Ureter (tissue), 1 donor: ENCODE measurements around the gene PIP4K2B. TPM values are rescaled to one million over a fixed set of nuclear protein-coding genes. Genes with fewer than 3 reads are reported as not detected.

Experiments
- DNase-seq: peaks from one replicate; pipeline ENCODE4 v3.0.0-alpha.2; 2020; ENCODE audit warnings: low spot score
- total RNA-seq: library from RNA; stranded (reverse); gene quantifications from one replicate; pipeline ENCODE4 v1.2.4, GENCODE V29; 2023
- donor health status: DM: yes; HTN: yes; CAD: no.

PIP4K2B gene
- total RNA-seq, 1 donor from 2014 or later: 44.7 TPM

- DNase-seq: no peak
Measured at GRCh38 chr17:38779965-38780752, 19.2 kb downstream of the PIP4K2B start.

- no peak for DNase-seq
Measured at GRCh38 chr17:38777641-38778250, 21.6 kb downstream of the PIP4K2B start.

GRCh38 chr17:38773258-38773657 lies 26.1 kb downstream of the PIP4K2B start:
- no peak for DNase-seq

- DNase-seq: no peak
Measured at GRCh38 chr17:38768417-38768816, 30.9 kb downstream of the PIP4K2B start.

- no peak for DNase-seq
Measured at GRCh38 chr17:38766341-38766740, 33.0 kb downstream of the PIP4K2B start.

- DNase-seq: no peak
Measured at GRCh38 chr17:38762231-38762630, 37.1 kb downstream of the PIP4K2B start.

- no peak for DNase-seq
Measured at GRCh38 chr17:38761612-38762011, 37.7 kb downstream of the PIP4K2B start.

GRCh38 chr17:38753071-38753506 lies 46.3 kb downstream of the PIP4K2B start:
- no peak for DNase-seq

GRCh38 chr17:38752308-38753070 lies 46.9 kb downstream of the PIP4K2B start, which contains the start of gene PSMB3:
PSMB3 (plus strand) TSS chr17:38752741; CDS start chr17:38752827, 86 bp downstream.
- peak; percentile 99 for DNase-seq

- DNase-seq: peak; percentile 91
Measured at GRCh38 chr17:38751808-38752307, 47.5 kb downstream of the PIP4K2B start.

- no peak for DNase-seq
Measured at GRCh38 chr17:38751144-38751807, 48.1 kb downstream of the PIP4K2B start.

- no peak for DNase-seq
Measured at GRCh38 chr17:38750312-38751121, 48.8 kb downstream of the PIP4K2B start.

GRCh38 chr17:38750044-38750311 lies 49.4 kb downstream of the PIP4K2B start:
- no peak for DNase-seq

- peak; percentile 92 for DNase-seq
Measured at GRCh38 chr17:38749223-38750043, 49.9 kb downstream of the PIP4K2B start.

- DNase-seq: no peak
Measured at GRCh38 chr17:38748892-38749222, 50.5 kb downstream of the PIP4K2B start.

GRCh38 chr17:38748149-38748891 lies 51.0 kb downstream of the PIP4K2B start, which contains the start of gene PCGF2:
PCGF2 (minus strand) TSS chr17:38748336; CDS start chr17:38740402, 7,934 bp downstream.
- peak; percentile 94 for DNase-seq

- no peak for DNase-seq
Measured at GRCh38 chr17:38747463-38748148, 51.8 kb downstream of the PIP4K2B start.

- DNase-seq: no peak
Measured at GRCh38 chr17:38746849-38747462, 52.4 kb downstream of the PIP4K2B start.
